ENCODE measurements around the gene CAPG.

DNA sequence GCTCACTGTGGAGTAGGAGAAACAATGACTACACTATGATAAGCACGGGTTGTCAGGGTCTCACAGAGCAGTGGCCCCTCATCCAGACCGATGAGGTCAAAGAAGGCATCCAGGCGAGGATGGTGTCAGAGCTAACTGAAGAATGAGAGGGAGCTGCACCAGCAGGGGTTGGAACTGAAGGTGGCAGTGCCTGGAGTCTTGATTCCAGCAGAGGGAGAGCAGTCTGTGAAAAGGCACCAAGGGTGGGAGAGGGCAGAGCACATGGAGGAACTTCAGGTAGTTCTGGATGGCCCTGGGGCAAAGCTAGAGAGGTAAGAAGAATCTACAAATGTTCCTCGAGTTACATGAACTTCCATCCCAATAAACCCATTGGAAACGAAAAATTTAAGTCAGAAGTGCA lies 43.0 kb downstream of the CAPG start:
- TF ChIP-seq, protein P1, sequence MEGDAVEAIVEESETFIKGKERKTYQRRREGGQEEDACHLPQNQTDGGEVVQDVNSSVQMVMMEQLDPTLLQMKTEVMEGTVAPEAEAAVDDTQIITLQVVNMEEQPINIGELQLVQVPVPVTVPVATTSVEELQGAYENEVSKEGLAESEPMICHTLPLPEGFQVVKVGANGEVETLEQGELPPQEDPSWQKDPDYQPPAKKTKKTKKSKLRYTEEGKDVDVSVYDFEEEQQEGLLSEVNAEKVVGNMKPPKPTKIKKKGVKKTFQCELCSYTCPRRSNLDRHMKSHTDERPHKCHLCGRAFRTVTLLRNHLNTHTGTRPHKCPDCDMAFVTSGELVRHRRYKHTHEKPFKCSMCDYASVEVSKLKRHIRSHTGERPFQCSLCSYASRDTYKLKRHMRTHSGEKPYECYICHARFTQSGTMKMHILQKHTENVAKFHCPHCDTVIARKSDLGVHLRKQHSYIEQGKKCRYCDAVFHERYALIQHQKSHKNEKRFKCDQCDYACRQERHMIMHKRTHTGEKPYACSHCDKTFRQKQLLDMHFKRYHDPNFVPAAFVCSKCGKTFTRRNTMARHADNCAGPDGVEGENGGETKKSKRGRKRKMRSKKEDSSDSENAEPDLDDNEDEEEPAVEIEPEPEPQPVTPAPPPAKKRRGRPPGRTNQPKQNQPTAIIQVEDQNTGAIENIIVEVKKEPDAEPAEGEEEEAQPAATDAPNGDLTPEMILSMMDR (conservative IDR thresholded peaks at IDR 0.05; ENCODE audit: low read depth, low read length): no peak
- TF ChIP-seq CEBPB (IDR thresholded peaks at IDR 0.05; ENCODE audit: low read depth, low read length) (no peak), RAD21 (IDR thresholded peaks at IDR 0.05; ENCODE audit: low read length) (no peak), POLR2A (IDR thresholded peaks at IDR 0.05; ENCODE audit: low read depth, low read length) (no peak), ELK1 (IDR thresholded peaks at IDR 0.05; ENCODE audit: borderline replicate concordance, low read depth, low read length) (no peak)

Data from IMR-90 (cell line).